HCT116 (cell line): ENCODE data around the gene GAL. TPM values are rescaled to one million over a fixed set of nuclear protein-coding genes. Genes with fewer than 3 reads are reported as not detected.

Source experiments
- ATAC-seq: fragments of 200-7000 bp; cut with Tn5 transposase; 2 replicates; pipeline ENCODE4 v1.9.1; 2020; ENCODE audit warnings: mild to moderate bottlenecking, moderate library complexity
- BruUV-seq: library from RNA; stranded (reverse); fragments of 400-500 nt; replicated peaks from 2 replicates; lab custom pipeline; 2021; lab: Mats Ljungman, UMichigan
- CTCF ChIA-PET: fragments of 300-600 bp; sonication (Branson Sonifier 250); formaldehyde crosslinking; loops from one replicate; lab custom pipeline; 2021; ENCODE audit warnings: antibody characterized with exemption; lab: Charles Lee
- POLR2A ChIA-PET: fragments of 300-600, 350-600 bp; sonication (Branson Sonifier 250); formaldehyde crosslinking; loops from one replicate; lab custom pipeline; 2021; ENCODE audit warnings: antibody characterized with exemption; lab: Charles Lee
- RAD21 ChIA-PET, 2 experiments: fragments of 300-600 bp; sonication (Branson Sonifier 250); formaldehyde crosslinking; loops; one replicate each; lab custom pipeline; 2023; ENCODE audit warnings: low total read pairs in 2 of 2; ENCODE audit not compliant: uncharacterized antibody in 2 of 2, unreplicated experiment in 2 of 2, low non-redundant PET in 1 of 2; lab: Charles Lee
- DNase-seq: peaks from one replicate; pipeline ENCODE4 v3.0.0-alpha.2; 2010; ENCODE audit warnings: low read depth, low spot score
- H2AFZ ChIP-seq: fragments of 200-600 bp; shearing (Covaris generic), sonication (generic); 2 replicates; pipeline ENCODE4 v1.6.1; 2017; ENCODE audit warnings: low read depth, mixed run types, mixed read lengths, antibody characterized with exemption, low read length; ENCODE audit not compliant: poor library complexity, severe bottlenecking
- H3K27ac ChIP-seq: 2 replicates; pipeline ENCODE4 v1.5.1; 2012; ENCODE audit warnings: low read depth, low read length
- H3K27me3 ChIP-seq: fragments of 200-600 bp; sonication (generic); 2 replicates; pipeline ENCODE4 v1.6.1; 2016; ENCODE audit warnings: mixed run types, low read length, mixed read lengths; ENCODE audit not compliant: insufficient read depth
- H3K36me3 ChIP-seq, 2 experiments: fragments of 200-500 bp in 1 of 2; fragments of 200-600 bp in 1 of 2; sonication (Bioruptor generic) in 1 of 2; sonication (generic) in 1 of 2; 2 replicates each; pipeline versions ENCODE4 v1.5.1 to v1.6.1; 2014 to 2016; ENCODE audit warnings: low read length in 2 of 2, inconsistent platforms in 1 of 2, mixed read lengths in 1 of 2, mixed run types in 1 of 2; ENCODE audit not compliant: insufficient read depth in 2 of 2, control insufficient read depth in 1 of 2
- H3K4me1 ChIP-seq, 2 experiments: fragments of 200-600 bp in 1 of 2; sonication (generic) in 1 of 2; 2 replicates each; pipeline versions ENCODE4 v1.5.1 to v1.6.1; 2012 to 2017; ENCODE audit warnings: low read length in 2 of 2, inconsistent platforms in 1 of 2, mild to moderate bottlenecking in 1 of 2, mixed read lengths in 1 of 2, mixed run types in 1 of 2, moderate library complexity in 1 of 2; ENCODE audit not compliant: insufficient read depth in 2 of 2, control insufficient read depth in 1 of 2
- H3K4me2 ChIP-seq: fragments of 200-600 bp; sonication (generic); 2 replicates; pipeline ENCODE4 v1.6.1; 2017; ENCODE audit warnings: mixed run types, low read length, mixed read lengths
- H3K4me3 ChIP-seq, 2 experiments: fragments of 200-600 bp in 1 of 2; sonication (generic) in 1 of 2; replicated peaks in 1 of 2; 2 replicates each; pipeline ENCODE4 v1.5.1; 2011 to 2016; ENCODE audit warnings: low read length in 2 of 2, control low read depth in 1 of 2, low read depth in 1 of 2, mild to moderate bottlenecking in 1 of 2, mixed read lengths in 1 of 2, mixed run types in 1 of 2
- H3K79me2 ChIP-seq: fragments of 200-600 bp; sonication (generic); 2 replicates; pipeline ENCODE4 v1.6.1; 2017; ENCODE audit warnings: mild to moderate bottlenecking, mixed run types, low read length, moderate library complexity, mixed read lengths; ENCODE audit not compliant: insufficient read depth
- H3K9ac ChIP-seq: fragments of 200-600 bp; sonication (generic); 2 replicates; pipeline ENCODE4 v1.6.1; 2016; ENCODE audit warnings: low read length, mixed read lengths
- H3K9me2 ChIP-seq: fragments of 200-600 bp; sonication (generic), shearing (Covaris generic); 2 replicates; pipeline ENCODE4 v1.6.1; 2017; ENCODE audit warnings: mixed run types, mild to moderate bottlenecking, moderate library complexity; ENCODE audit not compliant: insufficient read depth
- H3K9me3 ChIP-seq, 2 experiments: fragments of 200-500 bp in 1 of 2; fragments of 200-600 bp in 1 of 2; sonication (Bioruptor generic) in 1 of 2; sonication (generic) in 1 of 2; 2 replicates each; pipeline ENCODE4 v1.6.1; 2014 to 2017; ENCODE audit warnings: low read length in 2 of 2, mixed read lengths in 2 of 2, inconsistent platforms in 1 of 2, low read depth in 1 of 2, mild to moderate bottlenecking in 1 of 2, mixed run types in 1 of 2, moderate library complexity in 1 of 2; ENCODE audit not compliant: control insufficient read depth in 1 of 2, insufficient read depth in 1 of 2
- H4K20me1 ChIP-seq: fragments of 200-600 bp; sonication (generic), shearing (Covaris generic); 2 replicates; pipeline ENCODE4 v1.6.1; 2017; ENCODE audit warnings: mixed run types, mild to moderate bottlenecking, moderate library complexity; ENCODE audit not compliant: insufficient read depth
- CBX3 ChIP-seq: IDR thresholded peaks from 2 replicates; pipeline ENCODE4 v1.6.1; 2012; ENCODE audit warnings: low read depth
- CEBPB ChIP-seq: IDR thresholded peaks from 2 replicates; pipeline ENCODE4 v1.6.1; 2012; ENCODE audit warnings: low read depth
- EGR1 ChIP-seq: IDR thresholded peaks from 2 replicates; pipeline ENCODE4 v1.6.1; 2012; ENCODE audit warnings: low read depth
- FOSL1 ChIP-seq: IDR thresholded peaks from 2 replicates; pipeline ENCODE4 v1.6.1; 2012; ENCODE audit warnings: low read depth
- JUND ChIP-seq: IDR thresholded peaks from 2 replicates; pipeline ENCODE4 v1.6.1; 2012
- POLR2AphosphoS5 ChIP-seq: IDR thresholded peaks from 2 replicates; pipeline ENCODE4 v1.6.1; 2011; ENCODE audit warnings: mild to moderate bottlenecking, low read depth, low read length, moderate library complexity
- RAD21 ChIP-seq: IDR thresholded peaks from 2 replicates; pipeline ENCODE4 v1.6.1; 2012; ENCODE audit warnings: low read depth, mild to moderate bottlenecking
- YY1 ChIP-seq: IDR thresholded peaks from 2 replicates; pipeline ENCODE4 v1.6.1; 2011; ENCODE audit warnings: low read length, low read depth, moderate library complexity, mild to moderate bottlenecking; ENCODE audit not compliant: insufficient replicate concordance; ENCODE audit errors: extremely low read depth
- intact Hi-C: fragments of 100-400 bp; cut with micrococcal nuclease; formaldehyde crosslinking; loops from 2 replicates; pipeline ENCODE4 v1.10.0; 2022
- total RNA-seq: library from RNA; stranded (reverse); gene quantifications from one replicate; pipeline ENCODE4 v1.2.1, GENCODE V29; 2021; ENCODE audit not compliant: unreplicated experiment
- TF ChIP-seq, protein P1 (sequence below): IDR thresholded peaks from 2 replicates; pipeline ENCODE4 v1.6.1; 2012

The GAL gene
- total RNA-seq, 1 experiment from 2014 or later: 83.1 TPM

DNA sequence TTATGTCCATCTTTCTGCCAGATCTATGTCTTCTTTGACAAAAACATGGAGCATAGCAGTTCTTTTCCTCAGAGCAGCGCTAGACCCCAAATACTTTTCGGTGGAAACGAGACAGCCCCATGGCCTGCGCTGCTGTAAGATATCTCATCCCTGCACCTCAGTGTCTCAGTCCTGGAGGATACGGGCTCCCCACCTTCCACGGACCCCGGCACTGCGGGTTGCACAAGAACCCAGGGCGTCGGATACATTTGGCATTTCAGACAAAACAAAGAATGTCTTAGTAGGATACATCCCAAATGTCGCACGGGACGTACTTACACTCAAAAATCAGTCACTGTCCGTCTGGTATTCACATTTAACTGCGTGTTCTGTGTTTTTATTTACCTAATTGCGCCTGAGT, 9.9 kb upstream of the GAL start:
- ATAC-seq (no peak), DNase-seq (no peak)
- peaks cover 0 to 3% of the 10 kb centered on the region in 2 experiments; a peak in 1 of 4 replicates for H3K9me3 ChIP-seq
- no TSS peak for BruUV-seq
- no peaks in the 10 kb centered on the region for H3K27me3 ChIP-seq
- H2AFZ ChIP-seq: no peak overlapping the region
- no peak overlapping the region for H3K27ac ChIP-seq
- no peaks in the 10 kb centered on the region for H3K9me2 ChIP-seq
- peaks cover 10 to 15% of the 10 kb centered on the region in 2 experiments for H3K4me1 ChIP-seq
- H3K79me2 ChIP-seq: no peaks in the 10 kb centered on the region
- CTCF ChIA-PET: no interaction called here
- TF ChIP-seq POLR2AphosphoS5 (no peak), RAD21 (no peak), YY1 (no peak)
- no peaks in the 10 kb centered on the region for H3K36me3 ChIP-seq
- H4K20me1 ChIP-seq: no peaks in the 10 kb centered on the region
- no peak overlapping the region for H3K4me3 ChIP-seq
- intact Hi-C loops: no loop called here
- RAD21 ChIA-PET: no interaction called here
- POLR2A ChIA-PET: no interaction called here
- H3K4me2 ChIP-seq: no peak overlapping the region
- no peak overlapping the region for H3K9ac ChIP-seq

DNA sequence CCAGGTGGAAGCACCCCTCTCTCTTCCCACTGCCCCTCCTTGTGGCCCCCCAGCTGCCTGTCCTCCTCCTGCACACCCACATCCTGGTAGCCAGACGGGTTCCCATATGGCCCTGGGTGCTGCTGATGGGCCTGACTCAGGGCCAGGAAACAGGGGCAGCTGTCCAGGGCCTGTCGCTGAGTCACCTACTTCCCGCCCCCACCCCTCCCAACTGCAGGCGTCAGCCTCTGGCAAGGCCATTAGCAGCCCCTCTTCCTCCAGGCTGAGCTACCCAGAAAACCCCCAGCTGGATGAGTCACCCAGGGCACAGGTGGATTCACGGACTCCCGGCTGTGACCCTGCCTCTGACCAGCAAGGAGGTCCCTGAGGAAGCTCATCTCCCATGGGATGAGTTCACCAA, 6.9 kb upstream of the GAL start:
- Histone ChIP-seq H2AFZ (no peak overlapping the region), H3K9me2 (no peaks in the 10 kb centered on the region), H3K4me1 (peaks cover 11 to 19% of the 10 kb centered on the region in 2 experiments), H3K9me3 (peaks cover 0 to 3% of the 10 kb centered on the region in 2 experiments; a peak in 1 of 4 replicates), H3K27ac (peak overlapping the region; percentile 1; the same call in 1 of the 2 replicates), H3K27me3 (no peaks in the 10 kb centered on the region), H3K36me3 (no peaks in the 10 kb centered on the region), H4K20me1 (no peaks in the 10 kb centered on the region), H3K79me2 (no peaks in the 10 kb centered on the region), H3K4me2 (peak overlapping the region; percentile 50), H3K4me3 (no peak overlapping the region), H3K9ac (no peak overlapping the region)
- ATAC-seq (peak; percentile 90), DNase-seq (peak; percentile 59)
- no TSS peak for BruUV-seq
- intact Hi-C loops: no loop called here
- CTCF ChIA-PET: interaction anchor here (0.7 kb wide), 2 partner anchors 100 to 667 kb away, joined by 3 to 4 read pairs; no protein-coding TSS in a partner anchor
- TF ChIP-seq CBX3 (0 out of 2 replicates have a peak, but pooled peaks have one; percentile 36), CEBPB (no peak), POLR2AphosphoS5 (peak; percentile 28; the same call in 1 of the 2 replicates), FOSL1 (peak; percentile 79), JUND (peak; percentile 80), EGR1 (0 out of 2 replicates have a peak, but pooled peaks have one; percentile 61), YY1 (peak; percentile 8)
- TF ChIP-seq, protein P1, sequence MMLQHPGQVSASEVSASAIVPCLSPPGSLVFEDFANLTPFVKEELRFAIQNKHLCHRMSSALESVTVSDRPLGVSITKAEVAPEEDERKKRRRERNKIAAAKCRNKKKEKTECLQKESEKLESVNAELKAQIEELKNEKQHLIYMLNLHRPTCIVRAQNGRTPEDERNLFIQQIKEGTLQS: no peak
- RAD21 ChIA-PET: interaction anchor here in 1 of 2 experiments (0.6 kb wide), 1 partner anchor 49 kb away, joined by 3 read pairs; no protein-coding TSS in a partner anchor
- POLR2A ChIA-PET: interaction anchor here (0.6 to 1.6 kb wide), 2 partner anchors 13 to 79 kb away, joined by 3 to 5 read pairs; no protein-coding TSS in a partner anchor
